HCT116 (cell line): ENCODE data around the gene GCLC. TPM values are rescaled to one million over a fixed set of nuclear protein-coding genes. Genes with fewer than 3 reads are reported as not detected.

ENCODE experiments used
- ATAC-seq: fragments of 200-7000 bp; cut with Tn5 transposase; 2 replicates; pipeline ENCODE4 v1.9.1; 2020; ENCODE audit warnings: mild to moderate bottlenecking, moderate library complexity
- Bru-seq: library from RNA; stranded (reverse); fragments of 400-500 nt; gene quantifications from one replicate; lab custom pipeline; 2021; lab: Mats Ljungman, UMichigan
- BruChase-seq, 2 experiments: library from RNA; stranded (reverse); fragments of 400-500 nt; gene quantifications; one replicate each; lab custom pipeline; 2021; lab: Mats Ljungman, UMichigan
- BruUV-seq: library from RNA; stranded (reverse); fragments of 400-500 nt; replicated peaks from 2 replicates; lab custom pipeline; 2021; lab: Mats Ljungman, UMichigan
- CTCF ChIA-PET: fragments of 300-600 bp; sonication (Branson Sonifier 250); formaldehyde crosslinking; loops from one replicate; lab custom pipeline; 2021; ENCODE audit warnings: antibody characterized with exemption; lab: Charles Lee
- POLR2A ChIA-PET: fragments of 300-600, 350-600 bp; sonication (Branson Sonifier 250); formaldehyde crosslinking; loops from one replicate; lab custom pipeline; 2021; ENCODE audit warnings: antibody characterized with exemption; lab: Charles Lee
- RAD21 ChIA-PET, 2 experiments: fragments of 300-600 bp; sonication (Branson Sonifier 250); formaldehyde crosslinking; loops; one replicate each; lab custom pipeline; 2023; ENCODE audit warnings: low total read pairs in 2 of 2; ENCODE audit not compliant: uncharacterized antibody in 2 of 2, unreplicated experiment in 2 of 2, low non-redundant PET in 1 of 2; lab: Charles Lee
- DNase-seq: peaks from one replicate; pipeline ENCODE4 v3.0.0-alpha.2; 2010; ENCODE audit warnings: low read depth, low spot score
- H2AFZ ChIP-seq: fragments of 200-600 bp; shearing (Covaris generic), sonication (generic); 2 replicates; pipeline ENCODE4 v1.6.1; 2017; ENCODE audit warnings: low read depth, mixed run types, mixed read lengths, antibody characterized with exemption, low read length; ENCODE audit not compliant: poor library complexity, severe bottlenecking
- H3K27ac ChIP-seq: 2 replicates; pipeline ENCODE4 v1.5.1; 2012; ENCODE audit warnings: low read depth, low read length
- H3K27me3 ChIP-seq: fragments of 200-600 bp; sonication (generic); 2 replicates; pipeline ENCODE4 v1.6.1; 2016; ENCODE audit warnings: mixed run types, low read length, mixed read lengths; ENCODE audit not compliant: insufficient read depth
- H3K36me3 ChIP-seq, 2 experiments: fragments of 200-500 bp in 1 of 2; fragments of 200-600 bp in 1 of 2; sonication (Bioruptor generic) in 1 of 2; sonication (generic) in 1 of 2; 2 replicates each; pipeline versions ENCODE4 v1.5.1 to v1.6.1; 2014 to 2016; ENCODE audit warnings: low read length in 2 of 2, inconsistent platforms in 1 of 2, mixed read lengths in 1 of 2, mixed run types in 1 of 2; ENCODE audit not compliant: insufficient read depth in 2 of 2, control insufficient read depth in 1 of 2
- H3K4me1 ChIP-seq, 2 experiments: fragments of 200-600 bp in 1 of 2; sonication (generic) in 1 of 2; 2 replicates each; pipeline versions ENCODE4 v1.5.1 to v1.6.1; 2012 to 2017; ENCODE audit warnings: low read length in 2 of 2, inconsistent platforms in 1 of 2, mild to moderate bottlenecking in 1 of 2, mixed read lengths in 1 of 2, mixed run types in 1 of 2, moderate library complexity in 1 of 2; ENCODE audit not compliant: insufficient read depth in 2 of 2, control insufficient read depth in 1 of 2
- H3K4me2 ChIP-seq: fragments of 200-600 bp; sonication (generic); 2 replicates; pipeline ENCODE4 v1.6.1; 2017; ENCODE audit warnings: mixed run types, low read length, mixed read lengths
- H3K4me3 ChIP-seq, 2 experiments: fragments of 200-600 bp in 1 of 2; sonication (generic) in 1 of 2; replicated peaks in 1 of 2; 2 replicates each; pipeline ENCODE4 v1.5.1; 2011 to 2016; ENCODE audit warnings: low read length in 2 of 2, control low read depth in 1 of 2, low read depth in 1 of 2, mild to moderate bottlenecking in 1 of 2, mixed read lengths in 1 of 2, mixed run types in 1 of 2
- H3K79me2 ChIP-seq: fragments of 200-600 bp; sonication (generic); 2 replicates; pipeline ENCODE4 v1.6.1; 2017; ENCODE audit warnings: mild to moderate bottlenecking, mixed run types, low read length, moderate library complexity, mixed read lengths; ENCODE audit not compliant: insufficient read depth
- H3K9ac ChIP-seq: fragments of 200-600 bp; sonication (generic); 2 replicates; pipeline ENCODE4 v1.6.1; 2016; ENCODE audit warnings: low read length, mixed read lengths
- H3K9me2 ChIP-seq: fragments of 200-600 bp; sonication (generic), shearing (Covaris generic); 2 replicates; pipeline ENCODE4 v1.6.1; 2017; ENCODE audit warnings: mixed run types, mild to moderate bottlenecking, moderate library complexity; ENCODE audit not compliant: insufficient read depth
- H3K9me3 ChIP-seq, 2 experiments: fragments of 200-500 bp in 1 of 2; fragments of 200-600 bp in 1 of 2; sonication (Bioruptor generic) in 1 of 2; sonication (generic) in 1 of 2; 2 replicates each; pipeline ENCODE4 v1.6.1; 2014 to 2017; ENCODE audit warnings: low read length in 2 of 2, mixed read lengths in 2 of 2, inconsistent platforms in 1 of 2, low read depth in 1 of 2, mild to moderate bottlenecking in 1 of 2, mixed run types in 1 of 2, moderate library complexity in 1 of 2; ENCODE audit not compliant: control insufficient read depth in 1 of 2, insufficient read depth in 1 of 2
- H4K20me1 ChIP-seq: fragments of 200-600 bp; sonication (generic), shearing (Covaris generic); 2 replicates; pipeline ENCODE4 v1.6.1; 2017; ENCODE audit warnings: mixed run types, mild to moderate bottlenecking, moderate library complexity; ENCODE audit not compliant: insufficient read depth
- ATF3 ChIP-seq: IDR thresholded peaks from 2 replicates; pipeline ENCODE4 v1.6.1; 2012
- CBX3 ChIP-seq: IDR thresholded peaks from 2 replicates; pipeline ENCODE4 v1.6.1; 2012; ENCODE audit warnings: low read depth
- CTCF ChIP-seq, 3 experiments: fragments of 200-600 bp in 1 of 3; sonication (generic) in 1 of 3; IDR thresholded peaks in 2 of 3; conservative IDR thresholded peaks in 1 of 3; 2 replicates each; pipeline ENCODE4 v1.5.1; 2012 to 2017; ENCODE audit warnings: low read depth in 2 of 3, low read length in 2 of 3, antibody characterized with exemption in 1 of 3, borderline replicate concordance in 1 of 3, control low read depth in 1 of 3, mild to moderate bottlenecking in 1 of 3, mixed read lengths in 1 of 3, mixed run types in 1 of 3, moderate library complexity in 1 of 3; ENCODE audit not compliant: insufficient read depth in 1 of 3
- EZH2 ChIP-seq: fragments of 200-600 bp; sonication (generic); IDR thresholded peaks from 2 replicates; pipeline ENCODE4 v1.6.1; 2017; ENCODE audit warnings: antibody characterized with exemption, mixed run types
- EZH2phosphoT487 ChIP-seq: fragments of 200-600 bp; IDR thresholded peaks from 2 replicates; pipeline ENCODE4 v1.6.1; 2018; ENCODE audit warnings: antibody characterized with exemption, borderline replicate concordance
- FOSL1 ChIP-seq: IDR thresholded peaks from 2 replicates; pipeline ENCODE4 v1.6.1; 2012; ENCODE audit warnings: low read depth
- JUND ChIP-seq: IDR thresholded peaks from 2 replicates; pipeline ENCODE4 v1.6.1; 2012
- MAX ChIP-seq: IDR thresholded peaks from 2 replicates; pipeline ENCODE4 v1.6.1; 2012
- POLR2A ChIP-seq: IDR thresholded peaks from 2 replicates; pipeline ENCODE4 v1.7.0; 2011; ENCODE audit warnings: borderline replicate concordance; ENCODE audit not compliant: insufficient read depth, insufficient read length; ENCODE audit errors: extremely low read depth
- REST ChIP-seq: IDR thresholded peaks from 2 replicates; pipeline ENCODE4 v1.6.1; 2012; ENCODE audit warnings: low read depth
- SP1 ChIP-seq: IDR thresholded peaks from 2 replicates; pipeline ENCODE4 v1.6.1; 2012; ENCODE audit warnings: low read depth
- SRF ChIP-seq: IDR thresholded peaks from 2 replicates; pipeline ENCODE4 v1.6.1; 2012; ENCODE audit warnings: low read depth
- YY1 ChIP-seq: IDR thresholded peaks from 2 replicates; pipeline ENCODE4 v1.6.1; 2011; ENCODE audit warnings: low read length, low read depth, moderate library complexity, mild to moderate bottlenecking; ENCODE audit not compliant: insufficient replicate concordance; ENCODE audit errors: extremely low read depth
- ZFX ChIP-seq: fragments of 450-650 bp; IDR thresholded peaks from 2 replicates; pipeline ENCODE4 v1.6.1; 2017
- ZNF274 ChIP-seq: fragments of 200-500 bp; sonication (Bioruptor generic); IDR thresholded peaks from 2 replicates; pipeline ENCODE4 v1.6.1; 2014; ENCODE audit warnings: mild to moderate bottlenecking, low read depth, low read length, inconsistent platforms
- intact Hi-C: fragments of 100-400 bp; cut with micrococcal nuclease; formaldehyde crosslinking; loops from 2 replicates; pipeline ENCODE4 v1.10.0; 2022
- long read RNA-seq: library from polyadenylated mRNA; unstranded; transcript quantifications from one replicate; pipeline ENCODE4 v2.0.0, GENCODE V29; 2021; ENCODE audit not compliant: unreplicated experiment
- polyA plus RNA-seq: library from polyadenylated mRNA; unstranded; fragments of >200 nt; gene quantifications from 2 replicates; pipeline ENCODE4 v1.2.1, GENCODE V29; 2012; ENCODE audit warnings: missing spikeins
- total RNA-seq: library from RNA; stranded (reverse); gene quantifications from one replicate; pipeline ENCODE4 v1.2.1, GENCODE V29; 2021; ENCODE audit not compliant: unreplicated experiment

GCLC gene
- total RNA-seq (72.0 TPM), Bru-seq, nascent RNA (percentile 96 among the genes with signal in this experiment), BruChase-seq, experiment 1, labeled RNA remaining after a 6-hour chase (percentile 91 among the genes with signal in this experiment), BruChase-seq, experiment 2, labeled RNA remaining after a 2-hour chase (percentile 91 among the genes with signal in this experiment)
- 46.5 and 56.0 TPM in 2 replicates for polyA plus RNA-seq
- long read RNA-seq, transcript GCLC-215 (16 exons, 3,785 nt): major isoform, 82 of 107 reads
- long read RNA-seq, partial matches to known transcripts: 18 of 107 reads
- long read RNA-seq, other reads (novel, unspliced or antisense): 3 of 107 reads

- RAD21 ChIA-PET: interaction anchor here in 1 of 2 experiments (1.3 kb wide), 1 partner anchor 107 kb away, joined by 3 read pairs; no protein-coding TSS in a partner anchor
- POLR2A ChIA-PET: interaction anchor here (0.6 to 1.4 kb wide), 10 partner anchors 8 to 130 kb away, joined by 3 to 5 read pairs (median 3); no protein-coding TSS in a partner anchor
- no TSS peak for BruUV-seq
- peaks cover 47% of the 10 kb centered on the region for H3K79me2 ChIP-seq
- ATAC-seq (peak; percentile 69), DNase-seq (peak; percentile 93)
- no peaks in the 10 kb centered on the region for H3K9me3 ChIP-seq
- H2AFZ ChIP-seq: peak within 1 kb of the TSS; percentile 57
- peaks cover 6 to 43% of the 10 kb centered on the region in 2 experiments; a peak in 3 of 4 replicates for H3K4me1 ChIP-seq
- H4K20me1 ChIP-seq: no peaks in the 10 kb centered on the region; the same call in 1 of the 2 replicates
- intact Hi-C loops: loop anchor here (1.0 to 2.0 kb wide), 2 partner anchors 107 to 180 kb away; no protein-coding TSS in a partner anchor
- H3K36me3 ChIP-seq: no peaks in the 10 kb centered on the region
- no peaks in the 10 kb centered on the region for H3K9me2 ChIP-seq
- CTCF ChIA-PET: interaction anchor here (0.7 to 2.2 kb wide), 5 partner anchors 106 to 183 kb away, joined by 4 to 13 read pairs (median 5); no protein-coding TSS in a partner anchor
- peak within 1 kb of the TSS; percentile 71 to 91 for H3K4me3 ChIP-seq
- H3K4me2 ChIP-seq: peak within 1 kb of the TSS; percentile 98
- H3K9ac ChIP-seq: peak within 1 kb of the TSS; percentile 90
- no peaks in the 10 kb centered on the region for H3K27me3 ChIP-seq
- peak within 1 kb of the TSS; percentile 88 for H3K27ac ChIP-seq
- TF ChIP-seq MAX (peak; percentile 84), FOSL1 (no peak), CBX3 (peak; percentile 68), EZH2 (no peak), CTCF (IDR thresholded peaks at IDR 0.05 in 2 of 3, conservative IDR thresholded peaks at IDR 0.05 in 1 of 3; ENCODE audit: borderline replicate concordance in 1 of 3, insufficient read depth in 1 of 3, low read depth in 2 of 3, low read length in 2 of 3) (peak; percentile 41 to 49 (median 41)), ZNF274 (no peak), ZFX (peak; percentile 17; the same call in 1 of the 2 replicates), SRF (no peak), YY1 (peak; percentile 86), JUND (peak; percentile 81), EZH2phosphoT487 (no peak), POLR2A (peak; percentile 80), ATF3 (no peak), REST (no peak), SP1 (peak; percentile 100)
These were observed at the start of gene GCLC for GRCh38 chr6:53544470-53545308. GCLC (minus strand) TSS chr6:53545101; CDS start chr6:53544645, 456 bp downstream.
